ENCODE results near the gene CNTNAP2.

DNA sequence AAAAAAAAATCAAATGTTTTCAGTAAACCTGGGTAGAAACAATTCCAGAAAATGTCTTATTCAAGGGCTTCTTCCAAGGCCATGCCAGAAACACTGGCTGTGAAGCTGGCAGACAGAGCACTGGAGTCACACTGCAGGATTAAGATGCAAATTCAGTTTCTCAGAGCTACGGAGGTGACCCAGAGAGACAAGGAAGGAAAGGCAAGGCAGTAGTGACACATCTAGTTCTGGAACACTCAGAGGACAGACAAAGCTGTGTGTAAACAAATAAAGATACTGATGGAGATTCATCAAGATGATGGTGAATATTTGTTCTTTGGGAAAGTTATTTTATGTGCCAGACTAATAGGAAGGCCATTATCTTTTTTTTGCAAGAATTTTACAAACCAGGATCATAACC, 1865.7 kb downstream of the CNTNAP2 start:
- TF ChIP-seq, protein P1, sequence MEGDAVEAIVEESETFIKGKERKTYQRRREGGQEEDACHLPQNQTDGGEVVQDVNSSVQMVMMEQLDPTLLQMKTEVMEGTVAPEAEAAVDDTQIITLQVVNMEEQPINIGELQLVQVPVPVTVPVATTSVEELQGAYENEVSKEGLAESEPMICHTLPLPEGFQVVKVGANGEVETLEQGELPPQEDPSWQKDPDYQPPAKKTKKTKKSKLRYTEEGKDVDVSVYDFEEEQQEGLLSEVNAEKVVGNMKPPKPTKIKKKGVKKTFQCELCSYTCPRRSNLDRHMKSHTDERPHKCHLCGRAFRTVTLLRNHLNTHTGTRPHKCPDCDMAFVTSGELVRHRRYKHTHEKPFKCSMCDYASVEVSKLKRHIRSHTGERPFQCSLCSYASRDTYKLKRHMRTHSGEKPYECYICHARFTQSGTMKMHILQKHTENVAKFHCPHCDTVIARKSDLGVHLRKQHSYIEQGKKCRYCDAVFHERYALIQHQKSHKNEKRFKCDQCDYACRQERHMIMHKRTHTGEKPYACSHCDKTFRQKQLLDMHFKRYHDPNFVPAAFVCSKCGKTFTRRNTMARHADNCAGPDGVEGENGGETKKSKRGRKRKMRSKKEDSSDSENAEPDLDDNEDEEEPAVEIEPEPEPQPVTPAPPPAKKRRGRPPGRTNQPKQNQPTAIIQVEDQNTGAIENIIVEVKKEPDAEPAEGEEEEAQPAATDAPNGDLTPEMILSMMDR (IDR thresholded peaks at IDR 0.05) = no peak
- no peak for TF ChIP-seq POLR2A (IDR thresholded peaks at IDR 0.05)

Measured in lower leg skin (tissue), 3 donors.